T-helper 2 cell (primary cell): ENCODE data around the gene ATXN7L3.

ENCODE experiments used
- DNase-seq, 5 experiments: peaks; one replicate each; pipeline versions ENCODE4 v3.0.0 to v3.0.0-alpha.2; 2012 to 2022

Gene ATXN7L3

DNA sequence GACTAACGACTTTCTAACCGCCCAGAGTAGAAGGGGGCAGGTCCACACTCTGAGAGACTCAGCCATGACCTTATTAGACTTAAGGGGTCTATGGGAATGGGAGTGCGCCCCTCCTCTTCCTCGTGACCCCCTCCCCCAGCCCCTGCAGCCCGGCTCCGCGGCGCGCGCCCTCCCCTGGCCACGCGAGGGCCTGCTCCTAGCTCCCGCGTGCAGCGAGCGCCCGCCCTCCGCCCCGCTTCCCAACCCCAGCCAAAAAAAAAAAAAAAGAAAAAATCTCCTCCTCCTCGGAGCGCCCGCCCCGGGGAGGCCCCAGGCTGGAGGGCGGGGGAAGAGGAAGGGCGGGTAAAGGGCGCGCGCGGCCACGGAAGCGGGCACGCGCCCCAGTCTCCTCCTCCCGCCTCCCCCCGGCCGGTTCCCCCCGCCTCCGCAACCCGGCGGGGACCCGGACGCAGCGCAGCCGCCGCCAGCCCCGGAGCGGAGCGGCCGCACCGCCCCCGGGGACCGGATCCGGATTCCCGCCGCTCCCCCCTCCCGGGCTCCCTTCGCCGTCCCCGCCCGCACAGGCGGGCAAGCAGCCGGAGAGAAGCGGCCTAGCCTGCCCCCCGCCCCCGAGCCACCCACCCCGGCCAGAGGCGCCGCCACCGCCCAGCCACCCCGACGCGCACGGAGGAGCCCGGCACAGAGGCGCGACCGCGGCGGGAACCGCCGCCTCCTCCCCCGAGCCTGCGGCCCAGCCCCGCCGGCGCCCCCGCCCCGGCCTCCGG lies 18.8 kb upstream of the ATXN7L3 start:
- DNase-seq, result peak; percentile 64 to 95 (median 85)

DNA sequence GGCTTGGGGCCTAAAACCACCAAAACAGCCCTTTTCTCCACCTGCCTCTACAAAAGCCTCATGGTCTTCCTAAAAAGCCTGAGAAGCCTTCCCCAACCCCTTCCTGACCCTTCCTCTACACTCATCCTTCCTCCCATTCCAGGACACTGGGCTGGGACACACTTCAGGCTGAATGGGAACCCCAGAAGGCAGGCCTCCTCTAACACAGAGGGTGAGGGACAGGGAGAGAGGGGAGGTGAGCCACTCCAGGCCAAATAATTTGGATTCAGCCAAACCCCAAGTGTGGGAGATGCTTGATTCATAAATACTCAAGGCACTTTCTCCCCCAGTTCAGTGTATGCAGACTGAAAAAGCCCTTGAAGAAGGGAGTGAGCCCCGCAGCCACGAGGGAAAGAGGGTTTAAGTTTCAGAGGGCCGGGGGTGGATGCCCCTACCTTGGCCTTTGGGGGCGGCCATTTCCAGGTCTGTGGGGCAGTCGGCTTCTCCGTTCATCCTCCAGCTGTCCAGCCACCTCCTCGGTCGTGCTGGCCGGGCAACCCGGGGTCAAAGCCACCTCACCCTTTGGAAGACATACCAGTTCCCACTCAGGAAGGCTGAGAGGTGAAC lies 18.2 kb upstream of the ATXN7L3 start:
- DNase-seq, result no peak

DNA sequence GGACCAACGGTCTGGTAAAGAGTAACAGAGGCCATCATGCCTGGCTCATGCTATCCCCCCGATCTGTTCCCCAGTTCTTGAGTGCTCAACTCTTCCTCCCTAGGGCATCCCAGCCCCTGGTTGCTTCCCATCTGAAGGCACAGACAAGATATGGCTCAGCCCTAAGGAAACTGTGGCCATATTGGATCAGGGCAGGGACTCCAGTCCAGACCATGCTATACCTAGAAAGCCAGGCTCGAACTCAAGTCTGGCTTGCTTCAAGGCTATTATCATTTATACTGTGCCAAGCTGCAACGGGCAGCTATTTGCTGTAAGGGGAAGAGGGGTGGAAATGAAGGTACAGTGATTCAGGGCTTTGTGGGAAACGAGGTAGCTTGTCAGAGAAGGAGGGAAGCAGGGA lies 17.0 kb upstream of the ATXN7L3 start:
- no peak for DNase-seq

DNA sequence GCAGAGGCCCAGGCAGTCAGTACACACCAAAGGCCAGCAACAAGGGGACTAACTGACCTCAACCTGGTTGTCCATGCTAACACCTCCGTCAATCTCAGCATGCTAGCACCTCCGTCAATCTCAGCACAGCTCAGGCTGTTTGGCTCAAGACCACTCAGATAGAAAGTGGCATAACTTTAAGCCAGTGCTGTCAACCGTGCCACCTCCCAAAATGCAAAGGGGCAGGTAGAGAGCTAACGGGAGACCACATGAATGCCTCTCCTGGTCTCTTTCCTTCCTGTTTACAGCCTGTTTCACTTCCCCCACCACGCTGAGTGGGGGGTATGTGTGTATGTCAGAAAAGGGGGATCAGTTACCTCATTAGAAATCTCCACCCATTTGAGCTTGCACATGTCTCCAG lies 16.5 kb upstream of the ATXN7L3 start:
- peak in 2 of 5 experiments; percentile 46 to 76 for DNase-seq

DNA sequence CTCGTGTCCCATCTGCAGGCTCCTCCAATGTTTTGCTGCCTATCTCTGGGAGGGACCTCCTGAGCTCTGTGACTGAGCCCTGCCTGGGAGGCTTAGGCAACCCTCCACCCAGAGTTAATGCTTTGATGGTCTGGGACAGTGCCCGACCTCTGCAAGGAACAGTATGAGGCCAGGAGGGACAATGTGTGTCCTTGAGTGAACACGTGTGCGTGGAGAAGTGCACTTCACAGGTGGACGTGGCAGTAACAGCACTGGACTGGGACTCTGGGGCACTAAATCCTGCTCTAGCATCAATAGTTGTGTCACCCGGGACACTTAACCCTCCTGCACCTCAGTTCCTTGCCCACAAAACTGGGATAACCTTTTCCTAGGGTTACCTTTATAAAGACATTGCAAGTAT lies 15.2 kb upstream of the ATXN7L3 start:
- DNase-seq, result no peak

DNA sequence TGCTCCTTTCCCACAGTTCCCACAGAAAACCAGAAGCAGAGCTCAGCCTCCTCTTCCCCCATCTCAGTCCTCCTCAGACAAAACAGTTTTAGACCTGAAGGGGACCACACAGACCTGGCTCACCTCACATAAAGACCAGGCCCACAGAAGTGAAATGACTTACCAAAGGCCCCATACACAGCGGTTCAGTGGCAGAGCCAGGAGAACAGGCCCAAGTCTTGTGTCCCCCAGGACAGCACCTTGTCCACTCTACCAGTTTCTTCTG lies 14.5 kb upstream of the ATXN7L3 start:
- no peak for DNase-seq

DNA sequence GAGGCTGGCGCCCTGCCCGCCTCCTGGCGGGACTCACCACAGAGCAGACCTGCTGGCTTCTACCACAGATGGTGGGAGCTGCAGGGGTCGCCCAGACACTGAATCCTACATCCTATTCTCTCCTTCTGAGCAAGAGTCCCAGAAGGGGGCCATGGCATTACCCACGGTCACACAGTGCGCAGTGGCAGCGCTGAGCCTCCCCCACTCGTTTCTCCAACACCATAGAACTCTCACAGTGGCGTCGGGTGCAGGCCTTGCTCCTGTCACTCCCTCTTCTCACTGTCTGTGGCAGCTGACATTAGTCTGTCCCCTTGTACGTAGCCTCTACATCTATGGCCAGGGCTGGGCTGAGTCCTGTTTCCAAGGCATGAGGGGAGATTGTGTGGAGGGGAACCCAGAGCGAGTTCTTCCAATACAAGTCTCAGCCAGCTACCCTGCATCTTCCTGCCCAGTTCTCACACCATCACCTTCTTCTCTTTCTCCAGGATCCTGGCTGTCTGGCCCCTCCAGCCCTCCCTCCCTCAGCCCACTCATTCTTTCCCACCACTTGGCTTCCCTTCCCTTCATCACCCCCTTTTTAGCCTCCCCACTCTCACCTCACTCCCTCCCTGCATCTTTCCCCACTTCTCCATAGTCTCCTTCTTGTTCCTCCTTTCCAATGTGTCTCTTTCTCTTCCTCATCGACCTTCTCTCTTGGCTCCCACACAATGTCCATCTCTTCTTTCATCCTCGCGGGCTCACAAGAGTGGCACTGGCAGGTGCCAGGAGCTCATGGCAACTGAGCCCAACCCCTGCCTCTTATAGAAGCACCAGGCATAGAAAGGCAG lies 13.9 kb upstream of the ATXN7L3 start:
- DNase-seq, result no peak

DNA sequence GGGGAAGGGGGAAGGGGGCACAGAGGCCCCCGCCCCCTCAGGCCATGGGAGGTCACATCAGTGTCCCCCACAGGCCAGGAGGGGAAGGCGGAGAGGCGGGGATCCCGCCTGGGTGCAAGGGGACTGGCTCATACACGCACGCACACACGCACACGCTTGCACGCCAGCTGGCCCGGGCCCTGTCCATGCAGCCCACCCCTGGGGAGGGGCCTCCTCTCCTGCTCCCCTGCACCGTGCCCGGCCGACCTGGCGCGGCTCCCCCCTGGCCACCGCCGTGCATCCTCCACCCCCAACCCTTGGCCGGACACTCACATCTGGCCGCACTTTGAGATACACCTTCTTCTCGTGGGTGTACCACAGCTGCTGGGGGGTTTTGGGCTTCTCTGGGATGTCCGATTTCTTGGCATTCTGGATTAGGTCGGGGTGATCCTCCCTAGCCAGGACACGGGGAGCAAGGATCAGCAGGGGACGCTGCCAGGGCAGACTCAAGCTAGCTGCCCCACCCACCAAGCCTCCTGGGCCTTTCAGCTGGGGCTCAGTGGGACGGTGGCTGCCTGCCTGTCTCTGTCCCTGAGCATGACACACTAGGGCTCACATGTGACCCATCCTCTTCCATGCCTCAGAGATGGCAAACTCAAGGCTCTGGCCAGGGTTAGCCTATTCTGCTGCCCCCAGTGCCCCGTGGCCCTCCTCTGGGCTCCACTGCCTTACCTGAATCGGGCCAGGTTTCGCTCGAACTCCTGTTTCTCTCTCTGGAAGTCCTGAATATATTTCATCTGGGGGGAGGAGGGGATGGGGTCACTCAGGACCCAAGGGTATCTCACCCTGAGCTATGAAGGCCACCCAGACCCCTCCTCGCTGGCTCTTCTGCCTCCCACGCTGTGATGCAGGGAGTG lies 13.1 kb upstream of the ATXN7L3 start:
- DNase-seq, result no peak

DNA sequence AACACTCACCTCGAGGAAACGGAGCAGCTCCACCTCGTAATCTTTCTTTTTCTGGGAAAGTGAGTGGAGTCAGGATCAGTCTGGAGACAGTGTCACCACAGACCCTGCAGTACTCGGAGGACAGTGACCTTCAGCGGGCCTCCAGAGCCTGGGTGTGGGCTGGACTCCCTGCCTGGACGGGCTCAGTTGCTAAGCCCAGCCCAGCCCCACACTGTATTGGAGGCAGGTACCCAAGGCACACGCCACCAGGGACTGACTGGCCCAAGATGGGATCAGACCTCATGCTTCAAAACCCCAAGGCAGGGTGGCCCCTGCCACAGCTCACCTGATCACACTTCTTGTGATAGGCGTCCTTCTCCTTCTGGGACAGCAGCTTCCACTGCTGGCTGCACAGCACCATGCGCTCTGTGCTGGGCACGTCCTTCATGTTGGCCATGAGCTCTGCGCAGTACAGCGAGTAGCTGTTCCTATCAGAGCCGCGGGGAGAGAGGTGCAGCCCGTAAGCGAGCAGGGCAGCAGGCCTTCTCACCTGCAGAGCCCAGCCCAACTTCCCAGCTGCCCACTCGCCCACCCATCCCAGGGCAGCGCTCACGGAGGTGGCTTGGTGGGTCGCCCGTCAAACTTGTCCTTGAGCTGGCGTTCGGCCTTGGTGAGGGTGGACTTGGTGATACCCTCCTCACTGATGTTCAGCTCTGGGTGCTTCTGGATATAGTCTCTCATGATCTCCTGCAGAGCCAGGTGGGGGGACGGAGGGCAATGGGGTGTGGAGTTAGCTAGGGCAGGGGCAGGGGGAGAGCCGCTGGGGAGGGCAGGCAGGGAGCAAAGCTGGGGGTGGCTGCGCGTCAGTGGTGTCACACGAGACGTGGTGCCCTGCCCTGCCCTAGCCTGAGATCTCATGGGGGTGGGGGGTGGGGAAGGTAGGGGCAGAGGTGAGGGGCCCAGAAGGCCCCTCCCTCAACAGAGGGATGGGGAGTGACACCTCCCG lies 11.9 kb upstream of the ATXN7L3 start:
- DNase-seq, result no peak

DNA sequence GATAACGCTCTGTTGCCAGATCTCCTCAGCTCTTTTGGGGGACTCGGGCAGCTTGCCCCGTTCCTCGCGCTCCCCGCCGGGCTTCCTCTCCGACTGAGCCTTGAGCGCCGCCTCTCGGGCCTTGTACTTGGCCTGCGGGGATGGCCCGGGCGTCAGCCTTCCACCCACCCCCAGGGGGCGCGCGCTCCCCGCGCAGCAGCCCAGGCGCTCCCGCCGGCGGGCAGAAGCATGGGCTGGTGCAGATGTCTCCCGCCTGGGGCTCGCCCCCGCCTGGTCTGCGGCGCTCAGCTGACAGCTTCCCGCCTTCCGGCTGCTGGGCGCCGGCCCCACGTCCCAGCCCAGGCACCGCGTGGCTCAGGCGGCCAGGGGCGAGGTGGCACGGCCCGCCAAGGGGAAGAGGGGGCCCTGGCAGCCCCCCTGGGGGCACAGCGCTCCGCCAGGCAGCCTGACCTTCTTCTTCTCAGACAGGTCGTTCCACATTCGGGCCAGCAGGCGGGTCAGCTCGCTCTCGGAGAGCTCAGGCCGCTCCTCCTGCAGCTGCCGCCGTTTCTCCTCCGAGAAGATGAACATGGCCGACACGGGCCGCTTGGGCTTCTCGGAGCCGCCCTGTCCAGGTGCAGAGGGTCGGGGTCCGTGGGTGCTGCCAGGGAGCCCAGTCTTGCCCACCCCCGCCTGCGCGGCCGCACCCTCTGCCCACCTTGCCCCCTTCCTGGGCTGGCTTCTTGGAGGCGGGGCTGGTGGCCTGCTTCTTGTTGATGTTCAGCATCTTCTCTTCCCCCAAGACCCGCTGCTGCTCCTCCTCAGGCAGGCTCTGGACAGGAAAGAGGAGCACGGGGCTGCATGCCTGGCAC lies 10.9 kb upstream of the ATXN7L3 start:
- DNase-seq, result peak; percentile 86 to 92 (median 87)

DNA sequence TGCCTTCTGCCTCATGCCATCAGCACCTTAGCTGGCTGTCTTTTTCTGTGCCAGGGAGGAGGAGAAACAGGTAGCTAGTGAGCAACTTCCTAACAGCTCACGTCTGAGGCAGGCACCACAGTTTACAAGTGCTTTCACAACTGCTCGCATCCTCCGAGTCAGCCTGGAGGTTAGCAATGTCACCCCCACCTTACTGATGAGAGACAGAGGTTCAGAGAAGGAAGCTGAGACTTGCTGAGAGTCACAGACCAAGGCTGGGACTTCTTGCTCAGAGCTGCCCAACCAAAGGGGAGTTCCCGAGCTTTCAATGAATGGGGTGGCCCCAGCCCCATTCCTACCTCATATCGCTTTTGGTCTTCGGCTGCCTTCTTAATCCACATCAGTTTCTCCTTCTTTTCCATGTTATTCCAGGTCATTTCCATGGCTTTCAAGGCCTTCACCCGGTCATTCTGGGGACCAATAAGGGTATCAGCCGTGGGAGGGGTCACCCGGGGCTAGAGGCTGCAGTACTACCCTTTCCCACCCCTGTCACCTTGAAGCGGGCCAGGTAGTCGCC lies 10.2 kb upstream of the ATXN7L3 start:
- DNase-seq, result peak in 2 of 5 experiments; percentile 30 to 69

DNA sequence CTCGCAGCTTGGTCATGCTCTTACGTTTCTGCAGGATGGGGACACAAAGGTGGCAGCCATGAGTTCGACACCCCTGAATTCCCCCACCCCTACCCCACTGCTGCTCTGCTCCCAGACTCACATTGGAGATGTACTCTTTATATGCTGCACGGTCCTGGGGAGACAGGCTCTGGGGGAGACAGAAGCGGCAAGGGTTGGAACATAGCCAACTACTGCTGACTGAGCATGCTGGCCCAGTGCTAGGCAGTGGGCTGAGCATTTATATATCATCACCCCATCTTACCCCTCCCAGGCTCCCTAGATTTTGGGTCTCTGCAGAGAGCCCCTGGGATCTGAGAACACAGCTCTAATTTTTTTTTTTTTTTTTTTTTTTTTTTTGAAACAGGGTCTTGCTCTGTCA lies 8.1 kb upstream of the ATXN7L3 start:
- no peak for DNase-seq

DNA sequence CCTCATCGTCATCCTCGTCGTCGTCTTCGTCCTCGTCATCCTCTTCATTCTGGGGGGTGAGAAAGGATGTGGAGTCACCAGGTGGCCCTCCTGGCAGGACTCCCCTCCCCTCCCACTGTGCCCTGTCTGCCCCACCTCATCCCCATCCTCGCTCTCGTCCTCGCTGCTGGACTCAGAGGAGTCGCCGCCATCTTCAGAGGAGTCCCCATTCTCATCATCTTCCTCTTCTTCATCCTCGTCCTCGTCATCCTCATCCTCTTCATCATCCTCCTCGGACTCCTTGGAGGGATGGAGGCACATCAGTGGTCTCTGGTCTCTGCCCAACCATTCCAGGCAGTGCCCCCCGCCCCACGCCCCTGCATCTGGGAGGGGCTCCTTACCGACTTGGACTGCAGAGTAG lies 7.6 kb upstream of the ATXN7L3 start:
- no peak for DNase-seq

DNA sequence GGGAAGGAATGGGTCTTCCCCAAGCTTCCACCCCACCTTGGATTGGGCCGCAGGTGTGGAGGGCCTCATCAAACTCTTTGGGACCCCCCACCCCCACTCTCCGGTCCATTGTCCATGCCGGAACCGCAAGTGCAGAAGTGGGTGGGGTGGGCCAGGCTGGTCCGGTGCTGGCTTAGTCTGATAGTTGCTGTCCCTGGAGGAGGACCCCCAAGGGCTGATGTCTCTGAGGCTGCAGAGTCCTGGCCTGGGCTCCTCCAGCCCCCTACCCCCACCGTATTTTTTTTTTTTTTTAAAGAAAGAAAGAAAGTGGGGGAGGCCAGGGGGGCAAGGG lies 7.1 kb upstream of the ATXN7L3 start:
- no peak for DNase-seq

DNA sequence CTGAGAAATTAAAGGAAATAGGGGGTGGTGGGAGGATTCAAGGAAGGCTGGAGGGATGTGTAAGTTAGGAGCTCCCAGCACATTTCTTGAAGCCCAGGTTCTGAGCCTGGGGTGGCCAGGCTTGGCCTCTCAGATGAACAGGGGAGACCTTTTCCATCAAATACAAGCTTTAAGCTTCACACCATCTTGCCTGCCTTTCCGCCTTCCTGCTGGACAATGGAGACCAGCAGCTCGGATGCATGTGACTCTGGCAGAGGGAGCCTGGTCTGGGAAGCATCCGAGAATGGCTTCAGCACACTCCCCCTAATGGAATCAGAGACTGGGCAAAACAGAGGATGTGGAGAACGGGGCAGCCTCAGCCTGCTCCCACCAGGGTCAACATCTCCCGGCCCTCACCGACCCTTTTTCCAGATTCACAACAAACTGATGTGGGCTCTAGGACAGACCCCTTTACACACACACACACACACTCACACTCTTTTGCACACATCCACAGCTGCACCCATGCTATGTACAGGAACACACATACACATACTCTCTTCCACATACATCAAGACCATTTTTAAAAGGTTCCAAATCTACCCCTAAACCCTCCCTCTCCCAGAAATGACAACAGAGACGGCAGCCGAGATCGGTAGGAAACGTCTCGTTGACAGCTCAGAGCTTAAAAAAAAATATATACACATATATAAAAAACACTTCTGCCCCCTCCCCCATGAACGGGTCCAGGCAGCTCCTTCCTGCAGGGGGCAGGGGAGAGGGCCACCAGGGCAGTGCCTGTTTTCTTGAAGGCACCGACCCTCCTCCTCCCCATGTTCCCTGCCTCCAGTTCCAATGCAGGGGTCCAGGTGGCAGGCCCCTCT lies 6.5 kb upstream of the ATXN7L3 start:
- DNase-seq, result no peak

DNA sequence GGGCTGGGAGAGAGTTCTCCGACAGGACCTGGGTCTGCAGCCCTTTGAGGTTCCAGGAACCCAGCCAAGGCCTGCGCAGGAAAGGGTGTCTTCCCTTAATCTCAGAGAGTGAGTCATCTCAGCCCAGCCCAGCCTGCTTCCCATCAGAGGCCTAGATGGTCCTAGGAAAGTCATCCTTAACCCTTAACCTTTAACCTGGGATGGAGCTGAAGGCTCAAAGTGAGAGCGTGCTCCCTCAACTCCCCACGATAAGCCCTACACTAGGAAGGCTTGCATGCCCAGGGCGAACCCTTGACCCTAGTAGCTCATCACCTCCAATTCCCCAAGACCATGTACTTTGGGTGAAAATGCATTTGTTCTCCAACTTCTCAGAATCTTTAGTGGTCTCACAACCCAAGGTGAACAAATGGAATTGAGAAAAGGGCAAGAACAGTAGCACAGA lies 4.8 kb upstream of the ATXN7L3 start:
- no peak for DNase-seq

DNA sequence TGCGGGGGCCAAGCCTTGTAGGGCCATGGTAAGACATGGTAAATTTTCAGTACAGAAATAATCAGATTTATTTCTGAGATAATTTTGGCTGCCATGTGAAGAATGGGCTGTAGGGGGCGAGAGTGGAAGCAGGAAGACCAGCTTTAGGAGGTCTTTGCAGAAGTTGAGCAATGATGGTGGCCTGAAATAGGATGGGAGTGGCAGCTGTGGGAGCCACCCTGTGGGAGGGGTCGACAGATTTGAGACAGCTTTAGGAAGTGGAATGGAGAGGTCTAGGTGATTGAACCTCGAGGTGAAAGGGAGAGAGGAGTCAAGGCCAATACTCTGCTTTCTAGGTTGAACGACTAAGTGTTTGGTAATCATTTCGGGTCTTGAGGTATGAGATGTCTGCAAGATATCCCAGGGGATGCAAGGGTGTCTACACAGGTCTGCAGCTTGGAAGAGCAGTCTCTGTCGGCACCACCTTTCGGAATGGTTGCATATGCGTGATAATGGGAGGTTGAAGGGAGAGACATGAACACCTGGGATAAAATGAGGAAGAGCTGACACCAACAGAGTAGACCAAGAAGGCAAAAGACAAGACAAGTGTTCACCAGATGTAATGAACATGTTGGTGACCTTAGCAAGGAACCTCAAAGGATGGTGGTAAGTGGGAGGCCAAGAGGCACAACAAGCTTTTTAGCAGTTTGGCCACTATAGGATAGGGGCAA lies 4.2 kb upstream of the ATXN7L3 start:
- DNase-seq, result peak in 3 of 5 experiments; percentile 34 to 79 (median 45)

DNA sequence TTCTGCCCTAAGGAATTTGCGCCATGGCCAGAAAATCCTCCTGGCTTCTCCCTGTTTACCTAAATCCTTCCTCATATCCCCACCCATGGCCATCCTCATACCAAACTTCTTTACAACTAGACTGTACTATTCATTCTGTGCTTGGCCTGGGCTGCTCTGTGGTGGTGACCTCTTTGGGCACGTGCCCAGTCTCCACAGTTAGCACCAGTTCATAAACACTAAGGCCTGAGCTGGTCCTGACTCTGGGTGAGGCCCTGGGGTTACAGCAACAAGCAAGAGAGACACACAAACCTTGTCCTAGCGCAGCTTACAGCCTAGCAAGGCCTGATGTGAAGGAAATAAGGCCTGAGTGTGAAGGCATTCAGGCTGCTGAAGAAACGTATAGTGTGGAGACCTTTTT lies 3.1 kb upstream of the ATXN7L3 start:
- no peak for DNase-seq
